ENCODE data around the gene LPCAT1.
A peak's percentile ranks its signal among the peaks of the same experiment; 100 is the strongest.
"Not testable (repeated sequence)": the region's sequence is repeated elsewhere in the genome, so short reads cannot be mapped to it uniquely, and the experiment has no call there.

LPCAT1 gene, protein sequence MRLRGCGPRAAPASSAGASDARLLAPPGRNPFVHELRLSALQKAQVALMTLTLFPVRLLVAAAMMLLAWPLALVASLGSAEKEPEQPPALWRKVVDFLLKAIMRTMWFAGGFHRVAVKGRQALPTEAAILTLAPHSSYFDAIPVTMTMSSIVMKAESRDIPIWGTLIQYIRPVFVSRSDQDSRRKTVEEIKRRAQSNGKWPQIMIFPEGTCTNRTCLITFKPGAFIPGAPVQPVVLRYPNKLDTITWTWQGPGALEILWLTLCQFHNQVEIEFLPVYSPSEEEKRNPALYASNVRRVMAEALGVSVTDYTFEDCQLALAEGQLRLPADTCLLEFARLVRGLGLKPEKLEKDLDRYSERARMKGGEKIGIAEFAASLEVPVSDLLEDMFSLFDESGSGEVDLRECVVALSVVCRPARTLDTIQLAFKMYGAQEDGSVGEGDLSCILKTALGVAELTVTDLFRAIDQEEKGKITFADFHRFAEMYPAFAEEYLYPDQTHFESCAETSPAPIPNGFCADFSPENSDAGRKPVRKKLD

DNA sequence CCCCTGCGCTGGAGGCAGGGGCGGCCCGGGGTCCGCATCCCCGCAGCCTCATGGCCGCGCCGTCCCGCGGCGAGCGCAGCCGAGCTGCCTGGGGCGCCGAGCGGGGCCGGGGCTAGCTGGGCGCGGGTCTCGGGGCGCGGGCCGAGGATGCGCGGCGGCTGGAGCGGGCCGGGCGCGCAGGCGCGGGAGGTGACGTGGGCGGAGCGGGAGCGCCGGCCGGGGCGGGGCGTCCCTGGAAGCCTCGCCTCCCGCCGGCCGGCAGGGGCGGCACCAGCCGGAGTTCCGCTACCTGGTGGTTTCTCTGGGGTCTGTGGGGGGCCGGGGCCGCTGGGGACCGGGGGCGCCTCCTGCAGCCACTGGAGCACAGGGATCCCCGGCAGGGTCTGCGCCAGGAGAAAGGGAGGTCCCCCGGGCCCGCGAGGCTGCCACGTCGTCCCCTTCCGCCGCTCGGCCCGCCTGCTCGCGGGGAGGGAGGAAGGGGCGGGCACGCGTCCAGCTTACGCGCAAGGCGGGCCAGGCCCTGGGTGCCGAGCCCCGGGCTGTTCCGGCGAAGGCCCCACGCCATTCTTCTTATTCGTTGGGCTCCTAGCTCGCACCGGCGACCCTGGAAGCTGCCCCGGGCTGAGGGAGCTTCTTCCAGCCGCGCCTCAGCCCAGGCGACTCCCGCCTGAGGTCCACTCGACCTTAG lies at the start of gene LPCAT1:
Gene LPCAT1 (minus strand): TSS at position 168 of the 688 bp plus-strand sequence. CDS start 116 bp downstream, at position 52.
- peak; percentile 13 for DNase-seq

DNA sequence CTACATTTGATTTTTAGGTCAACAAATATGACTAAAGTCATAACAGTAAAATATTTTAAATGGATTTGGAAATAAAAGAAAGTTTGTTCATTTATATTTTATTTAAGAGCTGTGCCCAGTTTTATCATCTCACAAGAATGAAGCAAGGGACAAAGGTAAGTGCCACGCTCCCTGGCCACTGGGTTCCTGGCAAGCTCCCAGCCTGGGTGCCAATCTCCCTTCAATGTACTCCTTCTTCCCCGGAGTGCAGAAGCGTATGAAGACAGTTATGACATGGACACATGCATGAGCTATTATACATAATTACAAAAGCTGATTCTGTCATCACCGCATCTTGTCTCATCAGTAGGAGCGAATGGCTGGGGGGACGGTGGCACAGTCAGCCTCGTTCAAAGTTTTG lies 48.1 kb upstream of the LPCAT1 start:
- DNase-seq: not testable (repeated sequence)

DNA sequence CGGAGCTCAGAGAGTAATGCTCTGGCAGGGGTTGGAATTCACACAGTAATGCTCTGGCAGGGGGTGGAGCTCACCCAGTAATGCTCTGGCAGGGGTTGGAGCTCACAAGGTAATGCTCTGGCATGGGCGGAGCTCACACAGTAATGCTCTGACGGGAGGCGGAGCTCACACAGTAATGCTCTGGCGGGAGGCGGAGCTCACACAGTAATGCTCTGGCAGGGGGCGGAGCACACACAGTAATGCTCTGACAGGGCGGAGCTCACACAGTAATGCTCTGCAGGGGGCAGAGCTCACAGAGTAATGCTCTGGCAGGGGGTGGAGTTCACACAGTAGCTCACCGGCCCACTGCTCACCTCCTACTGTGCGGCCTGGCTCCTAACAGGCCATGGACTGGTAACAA lies 47.2 kb upstream of the LPCAT1 start:
- DNase-seq: no peak

DNA sequence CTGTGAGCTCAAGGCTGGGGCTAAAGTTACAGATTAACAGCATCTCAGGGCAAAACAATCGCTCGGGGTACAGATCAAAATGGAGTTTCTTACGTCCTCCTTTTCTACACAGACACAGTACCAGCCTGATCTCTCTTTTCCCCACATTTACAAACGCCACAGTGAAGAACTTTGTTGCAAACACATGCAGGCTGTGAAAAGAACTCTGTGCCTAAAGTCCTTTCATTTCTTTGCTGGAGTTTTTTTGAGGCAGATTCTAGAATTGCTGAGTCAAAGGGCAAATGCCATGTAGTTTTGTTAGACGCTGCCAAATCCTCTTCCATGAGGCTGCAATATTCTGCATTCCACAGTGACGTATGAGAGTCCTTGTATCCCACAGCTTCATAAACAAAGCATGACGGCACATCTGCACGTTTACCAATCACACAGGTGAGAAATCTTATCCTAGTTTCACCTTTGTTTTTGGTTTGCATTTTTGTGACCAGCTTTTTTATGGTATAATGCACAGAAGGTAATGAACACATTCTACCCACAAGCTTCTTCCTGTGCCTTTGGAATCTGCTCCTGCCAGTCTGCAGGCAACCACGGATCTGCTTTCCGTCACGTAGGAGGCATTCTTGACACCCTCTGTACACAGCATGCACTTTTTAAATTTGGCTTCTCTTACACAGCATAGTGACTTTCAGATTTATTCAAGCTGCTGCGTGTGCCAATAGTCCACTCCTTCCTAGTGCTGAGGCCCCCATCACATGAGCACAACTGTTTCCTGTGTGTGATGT lies 44.6 kb upstream of the LPCAT1 start:
- DNase-seq: no peak

DNA sequence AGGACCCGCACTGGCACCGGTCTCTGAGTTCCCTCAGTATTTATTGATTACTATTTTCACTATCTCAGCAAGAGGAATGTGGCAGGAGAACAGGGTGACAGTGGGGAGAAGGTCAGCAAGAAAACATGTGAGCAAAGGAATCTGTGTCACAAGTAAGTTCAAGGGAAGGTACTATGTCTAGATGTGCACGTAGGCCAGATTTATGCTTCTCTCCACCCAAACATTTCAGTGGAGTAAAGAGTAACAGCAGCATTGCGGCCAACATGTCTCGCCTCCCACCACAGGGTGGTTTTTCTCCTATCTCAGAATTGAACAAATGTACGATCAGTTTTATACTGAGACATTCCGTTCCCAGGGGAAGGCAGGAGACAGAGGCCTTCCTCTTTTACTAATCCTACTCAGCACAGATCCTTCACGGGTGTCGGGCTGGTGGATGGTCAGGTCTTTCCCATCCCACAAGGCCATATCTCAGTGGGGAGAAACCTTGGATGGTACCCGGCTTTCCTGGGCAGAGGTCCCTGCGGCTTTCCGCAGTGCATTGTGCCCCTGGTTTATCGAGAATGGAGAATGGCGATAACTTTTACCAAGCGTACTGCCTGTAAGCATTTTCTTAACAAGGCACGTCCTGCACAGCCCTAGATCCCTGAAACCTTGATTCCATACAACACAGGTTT lies 43.9 kb upstream of the LPCAT1 start:
- not testable (repeated sequence) for DNase-seq

DNA sequence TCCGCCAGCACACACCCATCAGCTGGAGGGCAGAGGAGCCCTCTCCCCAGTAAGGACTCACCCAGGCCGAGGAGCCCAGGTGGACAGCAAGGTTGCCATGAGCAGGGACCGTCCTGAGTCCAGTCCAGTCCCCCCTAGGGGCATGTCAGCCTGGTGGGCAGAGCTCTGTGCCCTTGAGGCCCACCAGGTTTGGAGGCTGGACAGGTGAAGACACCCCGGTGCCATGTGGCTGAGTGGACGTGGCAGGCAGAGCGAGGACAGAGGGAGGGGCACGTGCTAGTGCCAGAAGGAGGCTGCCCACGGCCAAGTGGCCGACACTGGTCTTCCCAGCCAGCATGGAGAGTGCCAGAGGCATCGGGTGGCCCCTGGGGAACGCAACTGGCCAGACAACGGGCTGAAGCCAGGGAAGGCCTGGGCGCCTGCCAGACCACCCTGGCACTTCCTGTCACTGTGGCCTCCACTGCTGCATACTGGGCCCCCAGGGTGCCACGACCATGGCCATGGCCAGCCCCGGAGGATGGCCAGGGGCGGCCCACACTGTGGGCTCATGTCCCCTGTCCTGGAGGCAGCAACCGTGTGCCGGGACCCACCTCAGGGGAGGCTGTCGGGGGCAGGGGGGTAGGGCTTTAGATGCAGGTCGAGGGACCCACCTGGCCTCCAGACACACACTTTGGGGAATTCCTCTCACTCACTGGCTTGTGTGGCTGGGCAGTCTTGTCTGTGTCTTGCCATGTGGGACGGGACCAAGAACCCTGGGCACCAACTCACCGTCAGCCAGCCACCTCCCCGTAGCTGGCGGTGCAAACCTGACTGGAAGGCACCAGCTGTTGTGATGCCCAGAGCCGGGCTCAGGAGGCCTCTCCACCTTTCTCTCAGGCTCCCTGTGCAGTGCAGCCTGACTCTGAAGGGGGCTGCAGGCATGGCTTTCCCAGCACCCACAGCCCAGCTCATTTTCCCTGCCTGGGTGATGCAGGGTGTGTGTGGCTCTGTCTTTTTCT lies 42.3 kb upstream of the LPCAT1 start:
- no peak for DNase-seq

DNA sequence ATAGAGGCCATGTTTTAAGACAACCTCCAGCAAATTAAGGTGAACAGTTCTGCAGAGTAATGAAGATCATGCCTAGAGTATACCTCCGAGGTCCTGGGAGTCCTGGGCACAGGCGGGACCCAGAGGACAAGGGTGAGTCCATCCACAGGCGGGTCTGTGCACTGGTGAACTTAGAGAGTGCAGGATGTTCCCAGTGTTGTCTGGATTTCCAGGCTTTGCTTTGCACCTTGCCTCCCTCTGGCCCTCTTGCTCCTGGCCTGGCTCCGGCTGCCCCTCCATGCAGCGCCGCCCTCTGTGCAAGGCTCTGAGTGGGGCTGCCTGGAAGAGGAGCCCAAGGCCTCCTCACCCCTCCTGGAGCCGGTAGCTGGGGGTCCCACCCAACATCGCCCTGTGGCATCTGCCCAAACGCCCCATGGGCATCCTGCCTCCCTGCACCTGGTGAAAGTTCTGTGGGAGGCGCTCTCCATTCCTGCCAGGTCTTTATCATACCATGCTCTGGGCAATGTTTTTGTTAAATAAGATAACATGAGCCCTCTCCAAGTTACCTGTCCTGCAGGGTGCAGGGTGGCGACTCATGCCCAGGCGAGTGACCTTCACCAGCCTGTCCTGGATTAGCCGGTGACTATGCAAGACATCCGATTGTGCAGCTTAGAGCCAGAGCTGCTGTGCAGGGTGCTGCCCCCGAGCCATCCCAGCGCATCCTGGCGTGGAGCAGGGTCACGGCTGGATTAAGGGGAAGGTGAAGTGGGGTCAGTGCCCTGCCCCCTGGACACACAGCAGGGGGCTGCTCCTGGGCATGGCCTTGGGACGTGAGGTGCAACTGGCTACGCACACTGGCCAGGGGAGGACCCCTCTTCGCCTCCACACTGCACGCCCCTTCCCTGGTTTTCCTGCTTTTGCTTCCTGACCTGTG lies 41.3 kb upstream of the LPCAT1 start:
- no peak for DNase-seq

DNA sequence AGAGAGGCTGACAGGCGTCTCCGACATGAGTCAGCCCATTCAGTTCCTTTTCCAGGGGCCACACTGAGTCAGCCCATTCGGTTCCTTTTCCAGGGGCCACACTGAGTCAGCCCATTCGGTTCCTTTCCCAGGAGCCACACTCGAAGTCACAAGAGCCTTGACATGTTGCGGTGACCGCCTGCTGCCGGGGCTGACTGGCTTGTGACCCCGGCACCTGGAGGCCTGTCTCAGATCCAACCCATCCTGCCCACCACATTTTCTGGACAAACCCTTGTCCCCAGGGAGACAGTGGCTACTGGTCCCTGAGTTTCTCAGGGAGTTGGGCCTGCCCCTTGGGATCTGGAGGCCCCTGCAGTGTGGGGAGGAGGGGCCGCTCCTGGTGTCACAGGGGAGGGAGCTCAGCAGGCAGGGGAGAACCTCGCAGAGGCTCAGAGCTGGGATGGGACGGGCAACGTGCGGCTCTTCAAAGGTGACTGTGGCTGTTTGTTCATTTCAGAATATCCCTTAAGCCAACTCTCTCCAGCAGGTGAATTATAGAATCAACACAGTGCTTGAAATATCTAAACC lies 40.5 kb upstream of the LPCAT1 start:
- no peak for DNase-seq

DNA sequence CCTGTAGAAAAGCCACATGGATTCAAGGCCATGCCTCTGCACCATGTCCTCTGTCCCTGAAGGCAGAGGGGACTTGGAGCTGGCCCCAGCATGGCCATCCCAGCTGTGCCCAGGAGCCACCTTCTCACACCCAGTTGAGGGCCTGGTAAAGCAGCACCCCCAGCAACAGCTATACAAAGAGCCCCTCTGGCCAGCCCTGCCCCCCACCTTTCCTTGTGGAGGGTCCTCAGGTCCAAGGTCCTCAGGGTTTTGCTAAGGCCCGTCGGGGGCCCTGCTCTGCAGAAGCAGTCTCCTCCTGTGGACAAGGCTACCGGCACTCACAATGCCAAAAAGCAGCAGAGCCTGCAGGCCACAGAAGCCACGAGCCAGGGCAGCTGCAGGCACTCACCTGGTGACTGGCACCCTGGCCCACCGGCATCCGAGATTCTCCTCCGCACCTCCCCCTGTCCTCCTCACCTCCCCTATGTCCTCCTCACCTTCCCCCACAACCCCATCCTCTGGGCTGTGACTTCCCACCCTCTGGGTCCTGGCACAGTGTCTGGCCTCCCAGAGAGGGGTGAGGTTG lies 39.9 kb upstream of the LPCAT1 start:
- DNase-seq: no peak

DNA sequence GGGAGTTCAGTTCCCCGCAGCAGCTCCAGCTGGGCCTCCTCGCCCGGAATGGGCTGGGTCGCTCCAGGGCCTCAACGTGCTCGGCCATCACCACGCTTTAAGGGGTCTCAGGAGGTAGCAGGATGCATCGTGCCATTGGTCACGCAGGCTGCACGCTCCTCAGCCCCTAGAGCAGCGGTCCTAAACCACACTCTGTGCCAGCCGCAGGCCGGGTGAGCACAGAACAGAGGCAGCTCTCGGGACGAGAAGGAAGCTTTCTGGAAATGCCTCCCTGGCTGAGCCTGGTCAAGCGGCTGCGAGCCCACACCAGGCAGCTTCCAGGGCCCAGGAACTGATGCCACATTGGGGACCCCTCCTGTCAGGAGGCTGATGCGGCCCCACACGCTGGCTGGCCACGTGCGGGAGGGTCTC lies 39.3 kb upstream of the LPCAT1 start:
- DNase-seq: no peak

DNA sequence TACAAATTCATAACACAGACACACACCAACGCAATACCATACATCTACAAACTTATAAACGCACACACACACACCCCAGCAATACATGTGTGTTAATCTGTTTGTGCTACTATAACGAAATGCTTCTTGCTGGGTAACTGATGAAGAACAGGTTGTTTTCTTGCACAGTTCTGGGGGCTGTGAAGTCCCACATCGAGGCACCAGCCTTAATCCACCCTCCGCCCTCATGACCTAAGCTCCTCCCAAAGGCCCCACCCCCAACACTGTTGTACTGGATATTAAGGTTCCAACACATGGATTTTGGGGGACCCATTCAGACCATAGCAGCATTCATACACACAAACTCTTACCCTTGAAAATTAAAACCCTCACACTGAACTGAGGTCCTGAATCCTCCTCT lies 38.8 kb upstream of the LPCAT1 start:
- no peak for DNase-seq

DNA sequence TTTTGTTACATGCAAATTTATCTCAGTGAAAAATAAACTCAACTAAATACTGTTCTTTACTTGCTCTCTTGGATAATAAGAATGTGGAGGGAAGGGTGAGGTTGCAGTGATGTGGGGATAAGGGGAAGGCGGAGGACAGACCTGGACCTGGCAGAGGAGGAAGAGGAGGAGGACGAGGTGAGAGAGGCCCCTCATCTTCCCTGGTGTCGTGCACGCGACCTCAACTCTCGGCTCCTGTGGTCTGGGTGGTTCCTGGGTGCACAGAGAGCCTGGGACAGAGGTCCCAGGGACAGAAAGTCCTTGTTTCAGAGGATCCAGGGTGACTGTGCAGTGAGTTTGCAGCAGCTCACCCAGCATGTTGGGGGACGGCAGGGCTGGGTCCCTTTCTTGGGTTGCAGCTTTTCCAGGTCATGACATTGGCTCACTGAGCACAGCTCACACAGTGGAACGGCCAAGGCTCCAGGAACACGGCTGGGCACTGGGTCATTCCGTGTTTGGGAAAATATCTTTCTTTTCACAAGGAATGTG lies 37.7 kb upstream of the LPCAT1 start:
- no peak for DNase-seq

DNA sequence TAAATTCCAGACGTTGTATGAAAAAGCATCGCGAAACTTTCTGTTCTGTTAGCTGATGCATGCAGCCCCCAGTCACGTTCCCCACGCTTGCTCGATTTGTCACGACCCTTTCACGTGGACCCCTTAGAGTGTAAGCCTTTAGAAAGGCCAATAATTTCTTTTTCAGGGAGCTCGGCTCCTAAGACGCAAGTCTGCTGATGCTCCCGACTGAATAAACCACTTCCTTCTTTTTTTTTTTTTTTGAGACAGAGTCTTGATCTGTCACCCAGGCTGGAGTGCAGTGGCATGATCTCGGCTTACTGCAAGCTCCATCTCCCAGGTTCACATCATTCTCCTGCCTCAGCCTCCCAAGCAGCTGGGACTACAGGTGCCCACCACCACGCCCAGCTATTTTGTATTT lies 36.7 kb upstream of the LPCAT1 start:
- not testable (repeated sequence) for DNase-seq

DNA sequence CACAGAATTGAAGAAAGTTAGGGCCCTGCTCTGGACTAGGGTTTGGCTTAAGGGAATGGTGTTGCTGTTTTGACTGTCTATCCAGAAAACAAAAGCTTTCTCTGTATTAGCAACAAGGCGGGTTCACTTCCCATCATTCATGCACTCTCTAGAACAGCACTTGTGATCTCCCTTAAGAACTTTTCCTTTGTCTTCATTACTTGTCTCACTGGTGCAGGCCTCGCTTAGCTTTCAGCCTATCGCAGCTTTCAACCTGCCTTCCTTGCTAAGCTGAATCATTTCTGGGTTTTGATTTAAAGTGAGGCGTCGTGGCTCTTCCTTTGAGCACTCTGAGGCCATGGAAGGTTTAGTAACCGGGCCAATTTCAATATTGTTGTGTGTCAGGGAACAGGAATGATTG lies 35.2 kb upstream of the LPCAT1 start:
- no peak for DNase-seq

DNA sequence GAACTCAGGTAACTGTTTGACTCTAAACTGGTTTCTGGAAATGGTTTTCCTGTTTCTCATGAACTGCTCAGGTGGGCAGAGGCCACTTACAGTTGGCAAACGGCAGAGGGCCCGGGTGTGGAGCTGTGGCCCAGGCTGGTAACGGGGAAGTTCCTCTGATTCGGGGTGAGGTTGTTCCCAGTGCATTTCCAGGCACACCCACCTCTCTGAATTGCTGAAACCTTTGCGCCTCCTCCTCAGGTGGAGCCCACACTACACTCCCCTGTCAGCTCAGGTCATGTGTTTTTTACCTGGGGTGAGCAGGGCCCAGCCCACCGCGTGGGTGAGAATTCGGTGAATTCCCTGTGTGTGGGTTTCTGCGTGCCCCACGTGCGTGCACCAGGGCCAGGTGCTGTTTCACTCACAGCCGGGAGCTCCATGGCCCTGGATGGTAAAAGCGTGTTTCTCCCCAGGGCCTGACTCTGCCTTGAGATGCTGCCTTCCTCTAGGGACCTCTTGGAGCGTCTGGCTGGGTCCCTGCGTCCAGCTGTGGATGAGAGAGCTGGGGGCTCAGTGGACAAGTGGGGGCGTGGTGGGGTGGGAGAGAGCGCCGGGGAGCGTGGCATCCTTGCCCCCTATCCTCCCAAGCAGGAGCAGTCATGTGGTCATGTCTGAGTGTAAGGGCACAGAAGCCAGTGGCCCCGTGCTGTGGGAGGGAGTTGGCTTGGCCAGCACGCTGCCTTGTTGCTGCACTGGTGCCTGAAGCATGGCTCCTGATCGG lies 33.5 kb upstream of the LPCAT1 start:
- no peak for DNase-seq

DNA sequence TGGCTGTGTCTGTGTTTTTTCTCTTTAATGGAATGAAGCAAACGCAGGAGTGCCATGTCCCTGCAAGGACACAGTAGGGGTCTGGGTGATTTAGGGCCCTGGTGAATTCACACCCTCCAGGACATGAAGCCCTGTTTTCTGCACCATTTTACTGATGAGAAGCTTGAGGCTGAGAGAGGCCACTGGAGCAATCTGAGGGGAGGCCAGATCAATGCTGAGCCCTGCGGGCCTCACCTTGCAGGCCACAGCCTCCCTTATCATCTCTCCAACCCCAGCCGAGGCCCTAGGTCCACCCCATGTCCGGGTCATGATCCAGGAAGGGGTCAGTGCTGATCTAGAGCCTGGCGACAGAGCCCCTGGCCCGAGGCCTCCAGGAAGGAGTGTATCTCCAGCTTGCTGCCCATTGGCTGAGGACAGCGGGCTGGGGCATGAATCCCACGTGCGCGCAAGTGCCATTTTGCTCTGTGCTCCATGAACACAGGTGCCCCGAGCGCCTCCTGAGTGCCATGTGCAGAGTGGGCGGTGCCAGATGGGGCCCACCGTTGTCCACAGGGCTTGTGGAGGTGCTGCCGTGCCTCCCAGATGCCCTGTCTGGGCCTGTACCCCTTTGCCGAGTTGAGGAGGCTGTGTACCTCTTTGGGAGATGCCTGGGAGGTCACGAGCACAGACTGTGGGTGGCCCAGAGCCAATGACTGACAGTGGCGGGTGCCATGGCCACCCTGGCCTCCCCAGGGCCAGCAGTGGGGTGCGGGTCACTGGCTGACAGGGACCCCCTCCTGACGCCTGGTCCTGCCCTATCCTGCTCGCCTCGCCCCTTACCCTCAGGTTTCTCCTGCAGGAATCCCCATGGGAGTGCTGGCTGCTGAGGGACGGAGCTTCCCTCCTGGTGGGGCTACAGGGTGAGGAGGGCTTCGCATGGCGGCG lies 32.3 kb upstream of the LPCAT1 start:
- DNase-seq: no peak
